ENCODE measurements around the gene MRPL16. TPM values are rescaled to one million over a fixed set of nuclear protein-coding genes. Genes with fewer than 3 reads are reported as not detected.
"Not testable (repeated sequence)": the region's sequence is repeated elsewhere in the genome, so short reads cannot be mapped to it uniquely, and the experiment has no call there.

Gene MRPL16
- total and polyA plus RNA-seq, 12 donors = 47.5 to 143 (median 74.1) TPM

DNA sequence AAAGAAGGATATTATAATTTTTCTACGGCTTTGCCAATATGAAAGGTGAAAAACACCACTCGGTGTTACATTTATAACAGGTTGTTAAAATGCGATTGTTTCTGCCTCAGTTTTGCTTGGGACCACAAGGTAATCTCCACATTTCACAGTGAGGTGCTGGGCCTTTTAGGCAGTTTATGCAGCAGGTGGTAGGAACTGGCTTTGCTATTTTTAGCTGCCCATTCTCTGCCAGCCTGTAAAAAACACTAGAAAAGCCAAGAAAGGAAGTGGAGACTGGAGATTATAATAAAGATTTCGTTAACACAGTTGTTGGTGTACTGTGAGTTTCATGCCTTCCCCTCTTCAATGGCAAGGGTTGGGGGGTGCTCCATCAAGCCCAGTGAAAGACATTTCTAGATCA, 8.0 kb upstream of the MRPL16 start:
- Histone ChIP-seq H3K27me3 (no peaks in the 10 kb centered on the region), H3K36me3 (replicated peaks in 1 of 2) (no peaks in the 10 kb centered on the region), H3K4me1 (replicated peaks in 1 of 2) (no peaks in the 10 kb centered on the region), H3K4me3 (no peak overlapping the region), H3K27ac (no peak overlapping the region), H3K9me3 (replicated peaks in 1 of 3) (no peaks in the 10 kb centered on the region)
- TF ChIP-seq POLR2A (IDR thresholded peaks at IDR 0.05) (no peak), CTCF (IDR thresholded peaks at IDR 0.05) (no peak)
- intact Hi-C loops (cut with DNase I) = loop anchor here in 1 of 2 donors (10.0 kb wide), 2 partner anchors 144 to 436 kb away; no protein-coding TSS in a partner anchor
- 55 to 61% (median 59%) methylated on average over 4 of the region's 4 CpGs for WGBS, 4 donors
- no peak for DNase-seq

- H3K27ac ChIP-seq; H3K4me1 ChIP-seq (replicated peaks in 1 of 2); H3K36me3 ChIP-seq (replicated peaks in 1 of 2); H3K27me3 ChIP-seq; H3K9me3 ChIP-seq (replicated peaks in 1 of 3); H3K4me3 ChIP-seq; DNase-seq: not testable (repeated sequence)
- intact Hi-C loops (cut with DNase I) = loop anchor here in 1 of 2 donors (10.0 kb wide), 2 partner anchors 142 to 438 kb away; no protein-coding TSS in a partner anchor
- WGBS, 4 donors = 43 to 79% (median 69%) methylated on average over 1 of the region's 1 CpG
These were observed 5.9 kb upstream of the MRPL16 start for GRCh38 chr11:59816434-59816833.

- 86 to 96% (median 88%) methylated on average over 1 of the region's 1 CpG for WGBS, 4 donors
- H3K27ac ChIP-seq = no peak overlapping the region
- no peaks in the 10 kb centered on the region for H3K4me1 ChIP-seq (replicated peaks in 1 of 2)
- intact Hi-C loops (cut with DNase I) = loop anchor here in 1 of 2 donors (10.0 kb wide), 2 partner anchors 141 to 439 kb away; no protein-coding TSS in a partner anchor
- H3K27me3 ChIP-seq = no peaks in the 10 kb centered on the region
- no peaks in the 10 kb centered on the region for H3K9me3 ChIP-seq (replicated peaks in 1 of 3)
- no peak overlapping the region for H3K4me3 ChIP-seq
- DNase-seq = no peak
- no peaks in the 10 kb centered on the region for H3K36me3 ChIP-seq (replicated peaks in 1 of 2)
- TF ChIP-seq CTCF (IDR thresholded peaks at IDR 0.05) (no peak), POLR2A (IDR thresholded peaks at IDR 0.05) (no peak)
These were observed 5.2 kb upstream of the MRPL16 start for GRCh38 chr11:59815754-59816153.

- no peaks in the 10 kb centered on the region for H3K27me3 ChIP-seq
- no peaks in the 10 kb centered on the region for H3K9me3 ChIP-seq (replicated peaks in 1 of 3)
- WGBS, 4 donors = 41 to 55% (median 50%) methylated on average over 1 of the region's 1 CpG
- H3K4me3 ChIP-seq = no peak overlapping the region
- intact Hi-C loops (cut with DNase I) = loop anchor here in 1 of 2 donors (10.0 kb wide), 2 partner anchors 139 to 441 kb away; no protein-coding TSS in a partner anchor
- DNase-seq = no peak
- H3K4me1 ChIP-seq (replicated peaks in 1 of 2) = peaks cover 4 to 10% of the 10 kb centered on the region in 2 donors
- no peaks in the 10 kb centered on the region for H3K36me3 ChIP-seq (replicated peaks in 1 of 2)
- TF ChIP-seq CTCF (IDR thresholded peaks at IDR 0.05) = no peak
- TF ChIP-seq POLR2A (IDR thresholded peaks at IDR 0.05) = no peak
- H3K27ac ChIP-seq = no peak overlapping the region
These were observed 3.4 kb upstream of the MRPL16 start for GRCh38 chr11:59814021-59814420.

DNA sequence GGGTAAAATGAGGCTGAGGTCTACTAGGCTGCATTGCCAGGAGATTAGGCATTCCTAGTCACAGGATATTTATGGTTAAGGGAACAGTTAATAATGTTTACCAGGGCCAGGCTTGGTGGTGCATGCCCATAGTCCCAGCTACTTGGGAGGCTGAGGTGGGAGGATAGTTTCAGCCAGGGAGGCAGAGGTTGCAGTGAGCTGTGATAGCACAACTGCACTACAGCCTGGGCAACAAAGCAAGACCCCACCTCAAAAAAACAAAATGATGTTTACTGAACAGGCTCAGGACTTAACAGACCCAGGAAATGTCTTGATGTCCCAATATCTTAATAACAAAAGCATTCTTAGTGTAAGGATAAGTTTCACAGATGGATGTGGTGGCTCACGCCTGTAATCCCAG, 2.8 kb upstream of the MRPL16 start:
- peaks cover 4 to 12% of the 10 kb centered on the region in 2 donors for H3K4me1 ChIP-seq (replicated peaks in 1 of 2)
- H3K9me3 ChIP-seq (replicated peaks in 1 of 3) = no peaks in the 10 kb centered on the region
- H3K4me3 ChIP-seq = no peak overlapping the region
- DNase-seq = no peak
- no peak for TF ChIP-seq CTCF (IDR thresholded peaks at IDR 0.05)
- no peak for TF ChIP-seq POLR2A (IDR thresholded peaks at IDR 0.05)
- H3K36me3 ChIP-seq (replicated peaks in 1 of 2) = no peaks in the 10 kb centered on the region
- 73 to 93% (median 77%) methylated on average over 1 of the region's 1 CpG for WGBS, 4 donors
- no peaks in the 10 kb centered on the region for H3K27me3 ChIP-seq
- H3K27ac ChIP-seq = no peak overlapping the region
- intact Hi-C loops (cut with DNase I) = loop anchor here in 1 of 2 donors (10.0 kb wide), 2 partner anchors 139 to 441 kb away; no protein-coding TSS in a partner anchor

Data from adrenal gland (tissue), 12 donors.